Transverse colon (tissue), 4 donors: ENCODE data around the gene MAPKAP1.

Experiments used
- CTCF ChIP-seq, 5 experiments: fragments of 200-600 bp in 3 of 5; fragments of 450-650 bp in 2 of 5; sonication (generic) in 3 of 5; IDR thresholded peaks; 1 replicate in 2 of 5; 2 replicates in 3 of 5; pipeline ENCODE4 v1.5.1; 2016 to 2017; ENCODE audit warnings: antibody characterized with exemption in 5 of 5, inconsistent platforms in 3 of 5, mild to moderate bottlenecking in 2 of 5, moderate library complexity in 1 of 5
- POLR2AphosphoS5 ChIP-seq, 3 donors: sonication (generic); formaldehyde crosslinking; IDR thresholded peaks; one replicate each; pipeline ENCODE4 v1.6.1; 2016; ENCODE audit warnings: antibody characterized with exemption in 3 of 3

GRCh38 chr9:125464591-125465385 is 242.2 kb downstream of the MAPKAP1 start:
- TF ChIP-seq POLR2AphosphoS5 (IDR thresholded peaks at IDR 0.05) (no peak), CTCF (IDR thresholded peaks at IDR 0.05) (no peak)
